GM19455 (cell line): ENCODE results near the gene MRS2.
"Not testable (repeated sequence)": the region's sequence is repeated elsewhere in the genome, so short reads cannot be mapped to it uniquely, and the experiment has no call there.

Experiments used
- ATAC-seq: cut with Tn5 transposase; IDR thresholded peaks from one replicate; pipeline ENCODE4 v1.9.1; 2021; ENCODE audit not compliant: unreplicated experiment

Gene MRS2

DNA sequence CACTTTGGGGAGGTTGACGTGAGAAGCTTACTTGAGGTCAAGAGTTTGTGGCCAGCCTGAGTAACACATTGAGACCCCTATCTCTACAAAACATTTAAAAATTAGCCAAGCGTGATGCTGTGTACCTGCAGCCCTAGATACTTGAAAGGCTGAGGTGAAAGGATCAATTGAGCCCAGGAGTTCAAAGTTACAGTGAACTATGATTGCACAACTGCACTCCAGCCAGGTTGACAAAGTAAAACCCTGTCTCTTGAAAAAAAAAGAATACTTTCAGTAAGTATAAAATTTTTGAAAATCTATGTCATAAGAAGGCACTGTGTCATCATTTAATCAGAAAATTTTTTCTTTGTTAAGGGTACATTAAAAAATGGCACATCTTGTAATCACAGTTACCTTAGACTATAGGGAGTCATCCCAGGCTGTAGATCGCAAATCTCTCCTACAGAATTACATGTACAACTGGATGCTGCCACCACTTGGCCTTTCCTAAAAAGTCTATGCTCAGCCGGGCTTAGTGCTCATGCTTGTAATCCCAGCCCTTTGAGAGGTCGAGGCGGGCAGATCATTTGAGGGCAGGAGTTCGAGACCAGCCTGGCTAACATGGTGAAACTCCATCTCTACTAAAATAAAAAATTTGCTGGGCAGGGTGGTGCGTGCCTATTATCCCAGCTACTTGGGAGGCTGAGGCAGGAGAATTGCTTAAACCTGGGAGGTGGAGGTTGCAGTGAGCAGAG, 17.0 kb upstream of the MRS2 start:
- ATAC-seq: no peak

DNA sequence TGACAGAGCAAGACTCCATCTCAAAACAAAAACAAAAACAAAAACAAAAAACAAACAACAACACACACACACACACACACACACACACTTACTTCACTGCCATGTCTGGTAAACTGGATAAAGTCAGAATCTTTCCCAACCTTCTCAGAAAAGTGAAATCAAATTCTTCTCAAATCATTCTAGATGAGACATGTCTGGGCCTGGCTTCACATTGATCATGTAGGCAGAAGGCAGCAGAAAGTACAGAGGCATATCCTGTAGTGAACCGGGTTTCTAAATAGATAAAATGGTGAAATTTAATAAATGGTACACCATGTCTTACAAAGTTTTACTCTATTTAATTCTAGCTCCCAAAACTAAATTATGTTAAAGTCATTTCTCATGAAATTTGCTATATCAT, 14.9 kb upstream of the MRS2 start:
- no peak for ATAC-seq

DNA sequence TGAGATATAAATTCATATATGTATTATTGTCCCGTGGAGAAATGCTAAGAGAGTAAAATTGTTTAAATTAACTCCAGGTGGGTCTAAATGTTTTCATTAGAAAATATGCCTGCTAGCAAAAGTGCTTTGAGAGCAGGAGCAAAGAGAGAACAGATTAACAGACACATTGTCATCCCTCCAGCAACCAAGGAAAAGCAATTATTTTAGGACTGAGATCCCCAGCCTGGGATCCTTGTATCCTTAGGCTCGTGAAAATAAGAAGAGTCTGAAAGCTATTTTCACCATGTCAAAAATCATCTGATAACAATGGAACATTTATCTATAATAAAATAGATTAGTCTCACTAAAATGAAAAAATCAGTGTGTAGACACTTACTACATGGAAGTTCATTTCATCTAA, 11.5 kb upstream of the MRS2 start:
- ATAC-seq: no peak

DNA sequence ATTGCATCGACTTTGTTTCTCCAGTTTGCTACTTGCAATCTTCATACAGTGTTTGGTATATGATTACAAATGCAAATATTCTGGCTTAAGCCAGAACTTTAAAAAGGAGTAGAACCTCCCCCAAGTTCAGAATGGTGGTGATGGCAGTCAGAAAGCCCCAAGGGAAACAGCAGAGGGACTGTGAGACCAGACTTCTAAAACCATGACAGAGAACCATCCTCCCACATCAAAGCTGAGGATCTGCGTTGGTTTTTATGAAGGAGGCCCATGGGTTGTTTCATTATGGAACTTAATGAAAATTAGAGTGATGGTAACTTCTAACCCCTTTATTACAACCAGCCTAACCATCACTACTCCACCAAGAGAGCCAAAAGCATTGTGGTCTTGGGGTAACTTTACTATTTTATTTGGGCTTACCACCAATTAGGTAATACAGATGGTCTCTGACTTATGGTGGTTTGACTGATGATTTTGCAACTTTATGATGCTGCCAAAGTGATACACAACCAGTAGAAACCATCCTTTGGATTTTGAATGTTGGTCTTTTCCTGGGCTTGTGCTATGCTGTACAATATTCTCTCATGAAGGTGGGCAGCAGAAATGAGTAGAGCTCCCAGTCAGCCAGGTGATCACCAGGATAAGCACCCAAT, 10.9 kb upstream of the MRS2 start:
- peak; percentile 65 for ATAC-seq

DNA sequence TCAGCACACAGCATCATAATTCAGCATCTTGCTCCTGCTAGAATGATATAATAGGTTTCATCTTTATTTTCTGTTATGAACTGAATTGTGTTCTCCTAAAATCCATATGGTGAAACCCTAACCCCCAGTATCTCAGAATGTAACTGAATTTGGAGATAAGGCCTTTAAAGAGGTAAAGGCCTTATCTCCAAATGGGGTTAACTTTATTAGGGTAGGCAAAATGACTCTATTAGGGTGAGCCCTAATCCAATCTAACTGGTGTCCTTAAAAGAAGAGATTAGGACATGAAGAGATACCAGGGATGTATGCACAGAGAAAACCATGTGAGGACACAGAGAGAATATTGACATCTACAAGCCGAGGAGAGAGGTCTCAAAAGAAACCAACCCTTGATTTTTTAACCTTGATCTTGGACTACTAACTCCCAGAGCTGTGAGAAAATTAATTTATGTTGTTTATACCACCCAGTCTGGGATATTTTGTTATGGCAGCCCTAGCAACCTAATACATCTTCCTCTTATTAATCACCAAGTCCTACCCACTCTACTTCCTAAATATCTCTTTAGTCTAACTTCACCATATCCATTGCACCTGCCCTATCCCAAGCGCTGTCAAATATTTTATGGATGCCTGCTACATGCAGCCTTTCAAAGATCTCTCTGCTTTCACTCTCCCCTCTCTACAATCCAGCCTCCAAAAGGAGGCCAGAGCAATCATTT, 8.5 kb upstream of the MRS2 start:
- ATAC-seq: no peak

DNA sequence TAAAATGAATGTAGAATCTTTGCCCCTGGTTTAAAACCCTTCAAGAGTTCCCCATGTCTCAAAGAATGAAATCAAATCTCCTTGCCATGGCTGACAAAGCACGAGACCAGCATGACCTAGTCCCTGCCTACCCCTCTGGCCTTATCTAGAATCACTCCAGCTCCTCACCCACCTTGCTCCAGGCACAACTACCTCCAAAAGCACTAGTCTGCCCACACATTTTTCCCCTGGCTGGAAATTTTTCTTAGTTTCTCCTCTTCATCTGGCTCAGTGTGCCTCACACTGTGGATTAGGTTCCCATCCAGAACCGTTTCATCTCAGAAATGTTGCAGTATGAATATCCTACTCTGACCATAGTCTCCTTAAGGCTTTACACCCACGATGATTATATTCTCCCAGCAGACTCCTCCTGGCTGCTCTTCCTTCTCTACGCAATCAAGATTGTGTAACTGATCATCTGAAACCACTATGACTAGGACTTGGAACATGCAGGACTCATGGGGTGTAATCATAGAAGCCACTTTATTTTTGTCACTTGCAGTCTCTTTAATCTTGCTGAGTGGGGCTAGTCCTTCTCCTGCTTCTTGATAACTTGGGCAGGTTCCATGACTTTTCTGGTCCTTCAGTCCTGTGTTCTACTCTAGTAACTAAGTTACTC, 7.8 kb upstream of the MRS2 start:
- ATAC-seq: no peak

DNA sequence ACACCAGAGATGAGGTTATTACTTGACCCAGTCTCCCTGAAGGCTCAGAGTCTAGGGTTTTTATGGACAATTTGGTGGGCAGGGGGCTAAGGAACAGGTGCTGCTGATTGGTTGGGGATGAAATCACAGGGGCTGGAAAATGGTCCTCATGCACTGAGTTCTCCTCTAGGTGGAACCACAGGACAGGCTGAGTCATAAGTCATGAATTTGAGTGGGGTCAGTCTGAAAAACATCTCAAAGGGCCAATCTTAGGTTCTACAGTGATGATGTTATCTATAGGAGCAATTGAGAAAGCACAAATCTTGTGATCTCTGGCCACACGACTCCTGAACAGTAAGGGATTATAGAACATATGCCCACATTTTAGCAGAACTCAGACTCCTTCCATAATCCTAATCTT, 5.9 kb upstream of the MRS2 start:
- no peak for ATAC-seq

DNA sequence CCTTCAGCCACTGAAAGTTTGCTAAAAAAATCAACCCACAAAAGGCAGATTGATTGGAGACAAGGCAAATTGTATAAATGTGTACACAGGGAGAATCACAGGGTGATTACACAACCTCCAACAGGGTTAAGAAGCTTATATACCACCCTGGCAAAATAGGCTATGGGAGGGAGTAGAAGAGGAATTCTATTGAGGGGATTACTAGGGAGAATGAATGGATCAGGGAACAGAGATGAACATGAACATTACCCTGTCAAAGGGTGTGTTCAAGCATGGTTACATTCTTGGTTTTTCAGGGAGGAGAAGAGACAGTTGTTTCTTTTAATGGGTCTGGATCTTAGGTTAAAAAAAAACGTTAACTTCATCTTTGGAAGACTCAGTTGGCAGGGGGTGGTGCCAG, 5.1 kb upstream of the MRS2 start:
- ATAC-seq: no peak

DNA sequence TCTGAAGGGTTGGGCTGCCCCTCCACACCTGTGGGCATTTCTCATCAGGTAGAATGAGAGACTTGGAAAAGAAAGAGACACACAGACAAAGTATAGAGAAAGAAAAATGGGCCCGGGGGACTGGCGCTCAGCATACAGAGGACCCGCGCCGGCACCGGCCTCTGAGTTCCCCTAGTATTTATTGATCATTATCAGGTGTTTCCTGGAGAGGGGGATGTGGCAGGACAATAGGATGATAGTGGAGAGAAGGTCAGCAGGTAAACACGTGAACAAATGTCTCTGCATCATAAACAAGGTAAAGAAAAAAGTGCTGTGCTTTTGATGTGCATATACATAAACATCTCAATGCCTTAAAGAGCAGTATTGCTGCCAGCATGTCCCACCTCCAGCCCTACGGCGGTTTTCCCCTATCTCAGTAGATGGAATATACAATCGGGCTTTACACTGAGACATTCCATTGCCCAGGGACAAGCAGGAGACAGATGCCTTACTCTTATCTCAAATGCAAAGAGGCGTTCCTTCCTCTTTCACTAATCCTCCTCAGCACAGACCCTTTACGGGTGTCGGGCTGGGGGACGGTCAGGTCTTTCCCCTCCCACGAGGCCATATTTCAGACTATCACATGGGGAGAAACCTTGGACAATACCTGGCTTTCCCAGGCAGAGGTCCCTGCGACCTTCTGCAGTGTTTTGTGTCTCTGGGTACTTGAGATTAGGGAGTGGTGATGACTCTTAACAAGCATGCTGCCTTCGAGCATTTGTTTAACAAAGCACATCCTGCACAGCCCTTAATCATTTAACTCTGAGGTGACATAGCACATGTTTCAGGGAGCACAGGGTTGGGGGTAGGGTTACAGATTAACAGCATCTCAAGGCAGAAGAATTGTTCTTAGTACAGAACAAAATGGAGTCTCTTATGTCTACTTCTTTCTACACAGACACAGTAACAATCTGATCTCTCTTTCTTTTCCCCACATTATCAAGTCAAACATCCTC, 2.4 kb upstream of the MRS2 start:
- ATAC-seq: not testable (repeated sequence)

DNA sequence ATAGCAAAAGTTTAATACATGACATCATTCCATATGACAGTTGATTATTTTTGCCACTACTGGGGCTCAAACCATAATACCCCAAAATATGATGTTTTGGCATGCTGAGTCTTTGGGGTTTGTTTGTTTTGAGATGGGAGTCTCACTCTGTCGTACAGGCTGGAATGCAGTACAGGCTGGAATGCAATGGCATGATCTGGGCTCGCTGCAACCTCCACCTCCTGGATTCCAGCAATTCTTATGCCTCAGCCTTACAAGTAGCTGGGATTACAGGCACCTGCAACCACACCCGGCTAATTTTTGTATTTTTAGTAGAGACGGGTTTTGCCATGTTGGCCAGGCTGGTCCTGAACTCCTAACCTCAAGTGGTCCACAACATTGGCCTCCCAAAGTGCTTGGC, 1.3 kb upstream of the MRS2 start:
- no peak for ATAC-seq

DNA sequence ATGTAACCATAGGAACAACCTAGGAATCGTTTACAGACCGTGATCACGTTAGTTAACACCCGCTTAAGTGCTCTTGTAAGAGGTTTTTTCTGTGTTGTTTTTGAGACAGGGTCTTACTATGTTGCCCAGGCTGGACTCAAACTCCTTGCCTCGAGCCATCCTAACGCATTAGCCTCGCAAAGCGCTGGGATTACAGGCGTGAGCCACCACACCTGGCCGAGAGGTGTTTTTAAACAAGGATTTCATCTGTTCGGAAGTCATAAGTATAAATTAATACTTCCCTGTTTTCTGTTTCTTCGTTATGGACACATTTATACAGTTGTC, 727 bp downstream of the MRS2 start:
- ATAC-seq: no peak

DNA sequence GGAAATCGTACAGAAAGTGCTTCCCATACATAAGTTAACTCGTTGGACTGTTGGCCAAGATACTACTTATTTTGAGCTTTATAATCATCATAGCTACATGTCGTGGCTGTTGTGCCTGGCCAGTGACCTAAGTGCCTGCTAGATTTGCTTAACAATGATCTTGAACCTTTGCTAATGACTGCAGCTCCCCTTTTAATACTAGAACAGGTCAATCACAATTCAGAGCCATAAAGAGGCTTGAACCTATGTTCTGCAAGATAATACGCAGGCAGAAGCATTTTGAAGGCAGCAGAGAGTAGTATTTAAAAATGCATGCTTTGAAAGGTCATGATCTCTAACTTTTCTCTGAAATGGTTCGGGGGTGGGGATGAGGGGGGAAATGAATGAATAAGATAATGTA, 2.5 kb downstream of the MRS2 start:
- no peak for ATAC-seq

DNA sequence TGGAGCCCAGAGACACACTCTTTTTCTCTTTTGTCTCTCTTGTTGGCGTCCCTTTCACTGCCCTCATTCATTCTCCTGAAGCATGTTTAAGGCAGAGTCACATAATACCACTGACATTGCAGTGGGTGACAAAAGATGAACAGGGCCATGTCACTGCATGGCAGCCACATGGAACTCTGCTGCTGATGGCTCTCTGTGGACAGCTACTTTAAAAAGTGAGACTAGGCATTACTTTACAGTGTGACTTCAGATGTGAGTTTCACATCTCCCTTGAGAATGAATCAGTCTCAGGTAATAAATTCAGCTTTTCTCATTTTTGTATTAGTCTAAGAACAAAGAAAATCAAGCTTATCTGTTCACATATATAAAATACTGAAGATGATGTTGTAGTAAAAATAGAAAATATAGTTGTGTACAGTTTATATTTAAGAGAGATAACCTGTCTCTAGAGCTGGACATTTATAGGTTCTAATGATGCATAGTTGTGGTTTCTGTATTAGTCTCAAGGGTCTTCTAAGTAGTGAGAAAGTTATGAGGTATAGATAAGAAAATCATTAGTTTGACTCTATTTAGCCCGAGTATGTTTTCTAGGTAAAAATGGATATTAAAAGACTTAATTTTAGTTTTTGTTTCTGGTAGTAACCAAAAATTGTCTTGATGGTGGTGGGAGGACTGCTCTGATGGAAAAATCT, 6.1 kb downstream of the MRS2 start:
- peak; percentile 87 for ATAC-seq

DNA sequence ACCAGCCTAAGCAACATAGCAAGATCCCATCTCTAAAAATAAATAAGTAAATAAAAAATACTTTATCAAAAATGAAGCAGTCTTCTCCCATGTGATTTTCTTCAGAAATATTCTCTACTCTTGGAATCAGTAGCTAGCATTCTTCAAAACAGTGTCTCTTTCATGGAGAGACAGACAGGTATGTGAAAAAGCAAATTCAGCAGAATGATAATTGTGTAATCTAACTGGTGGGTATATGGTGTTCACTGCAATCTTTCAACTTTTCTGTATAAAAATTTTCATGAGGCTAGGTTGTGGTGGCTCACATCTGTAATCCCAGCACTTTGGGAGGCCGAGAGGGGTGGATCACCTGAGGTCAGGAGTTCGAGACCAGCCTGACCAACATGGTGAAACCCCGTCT, 7.9 kb downstream of the MRS2 start:
- ATAC-seq: no peak

DNA sequence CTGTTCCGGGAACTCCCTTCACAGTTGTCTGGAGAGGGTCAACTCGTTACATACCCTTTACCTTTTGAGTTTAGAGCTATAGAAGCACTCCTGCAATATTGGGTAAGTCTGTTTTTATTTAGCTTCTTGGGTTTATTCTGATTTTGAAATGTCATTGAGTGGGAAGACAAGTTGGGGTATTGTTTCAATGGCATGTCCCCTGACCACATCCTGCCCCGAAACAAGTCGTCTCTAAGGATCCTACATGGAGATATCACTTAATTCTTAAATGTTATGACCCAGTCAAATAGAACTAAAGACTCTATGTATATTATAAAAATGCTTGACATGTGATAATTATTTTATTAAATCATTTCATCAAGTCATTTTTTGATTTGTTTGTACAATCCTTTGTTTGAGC, 9.6 kb downstream of the MRS2 start:
- no peak for ATAC-seq

DNA sequence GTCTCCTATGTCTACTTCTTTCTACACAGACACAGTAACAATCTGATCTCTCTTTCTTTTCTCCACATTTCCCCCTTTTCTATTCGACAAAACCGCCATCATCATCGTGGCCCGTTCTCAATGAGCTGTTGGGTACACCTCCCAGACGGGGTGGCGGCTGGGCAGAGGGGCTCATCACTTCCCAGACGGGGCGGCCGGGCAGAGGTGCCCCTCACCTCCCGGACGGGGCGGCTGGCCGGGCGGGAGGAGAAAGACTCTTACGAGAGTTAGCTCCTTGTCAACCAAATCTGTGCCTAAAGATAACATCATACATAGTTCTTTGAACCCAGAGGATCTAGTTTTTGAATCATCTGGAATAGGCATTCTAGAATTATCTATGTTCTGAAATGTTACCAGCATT, 11.8 kb downstream of the MRS2 start:
- ATAC-seq: not testable (repeated sequence)

DNA sequence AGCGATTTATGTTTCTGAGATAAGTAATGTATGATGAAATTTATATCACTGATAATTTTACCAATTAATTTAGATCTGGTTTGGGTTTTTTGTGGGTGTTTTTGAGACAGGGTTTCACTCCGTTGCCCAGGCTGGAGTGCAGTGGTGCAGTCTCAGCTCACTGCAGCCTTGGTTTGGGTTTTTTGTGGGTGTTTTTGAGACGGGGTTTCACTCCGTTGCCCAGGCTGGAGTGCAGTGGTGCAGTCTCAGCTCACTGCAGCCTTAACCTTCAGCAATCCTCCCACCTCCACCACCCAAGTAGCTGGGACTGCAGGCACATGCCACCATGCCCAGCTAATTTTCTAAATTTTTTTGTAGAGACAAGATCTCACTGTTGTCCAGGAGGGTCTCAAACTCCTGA, 13.0 kb downstream of the MRS2 start:
- ATAC-seq: no peak

DNA sequence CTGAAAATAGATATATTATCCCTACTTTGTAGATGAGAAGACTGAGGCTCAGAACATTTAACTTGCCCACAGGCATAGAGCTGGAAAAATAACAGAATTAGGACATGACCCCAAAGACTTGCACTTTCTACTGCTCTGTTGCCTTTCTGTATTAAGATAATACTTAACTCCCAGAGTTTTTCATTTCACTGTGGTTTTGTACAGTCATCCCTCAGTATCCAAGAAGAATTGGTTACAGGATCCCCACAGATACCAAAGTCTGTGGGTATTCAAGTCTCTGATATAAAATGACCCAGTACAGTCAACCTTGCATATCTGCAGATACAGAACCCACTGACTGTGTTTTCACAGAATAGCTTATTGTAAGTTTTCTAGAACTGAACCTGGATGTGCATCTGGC, 16.8 kb downstream of the MRS2 start:
- no peak for ATAC-seq

DNA sequence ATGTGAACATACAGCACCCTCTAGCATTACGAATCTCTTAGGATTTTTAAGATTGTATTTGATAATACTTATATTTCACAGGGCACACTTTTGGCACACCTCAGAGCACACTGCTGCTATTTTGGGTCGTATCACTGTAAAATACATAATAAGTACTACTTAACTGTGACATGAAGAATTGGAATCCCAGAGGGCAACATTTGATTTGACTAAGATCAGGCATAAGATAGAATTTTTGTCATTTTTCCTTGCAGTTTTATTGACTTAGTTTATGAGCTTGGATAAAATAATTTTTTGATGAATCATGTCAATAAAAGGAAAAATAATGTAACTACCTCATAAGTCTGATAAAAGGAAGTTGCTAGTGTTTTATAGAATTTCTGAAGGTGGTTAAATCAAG, 22.4 kb downstream of the MRS2 start:
- no peak for ATAC-seq
